K562 (cell line): Measurements from ENCODE around the gene ACOX1. TPM values are rescaled to one million over a fixed set of nuclear protein-coding genes. Genes with fewer than 3 reads are reported as not detected.

ENCODE experiments used
- ATAC-seq: fragments of 200-7000 bp; cut with Tn5 transposase; 3 replicates; pipeline ENCODE4 v1.9.1; 2020; ENCODE audit warnings: moderate library complexity
- BruUV-seq: library from RNA; stranded (reverse); fragments of 400-500 nt; replicated peaks from 2 replicates; lab custom pipeline; 2021; lab: Mats Ljungman, UMichigan
- CTCF ChIA-PET: fragments of 300-600 bp; formaldehyde crosslinking; extraction: SDS; loops from one replicate; lab custom pipeline; 2021; ENCODE audit warnings: low intra/inter-chr PET ratio; lab: Yijun Ruan, JAX
- POLR2A ChIA-PET: fragments of 300-600, 350-650 bp; sonication (Branson Sonifier 250); formaldehyde crosslinking; extraction: SDS; loops from one replicate; lab custom pipeline; 2021; ENCODE audit warnings: antibody characterized with exemption, inconsistent platforms; lab: Yijun Ruan, JAX
- DNase-seq, 4 experiments: peaks; one replicate each; pipeline versions ENCODE4 v3.0.0 to v3.0.0-alpha.2; 2011 to 2018; ENCODE audit warnings: low spot score in 3 of 4, mixed read lengths in 3 of 4; ENCODE audit errors: extremely low read depth in 1 of 4
- FAIRE-seq: peaks from 2 replicates; lab custom pipeline; 2011; peaks lifted over from hg19 to GRCh38; lab: Jason Lieb, UNC
- H2AFZ ChIP-seq: 2 replicates; pipeline ENCODE4 v1.6.0; 2011; ENCODE audit warnings: low read depth, low read length, control low read depth, inconsistent platforms
- H3K27ac ChIP-seq: fragments of 200-600 bp; 3 replicates; pipeline ENCODE4 v1.8.0; 2011; ENCODE audit warnings: low read depth, mild to moderate bottlenecking, control low read depth, inconsistent platforms, low read length, moderate library complexity, mixed read lengths; ENCODE audit errors: extremely low read depth
- H3K27me3 ChIP-seq, 2 experiments: fragments of 300-600 bp in 1 of 2; 2 replicates in 1 of 2; 3 replicates in 1 of 2; pipeline versions ENCODE4 v1.6.0 to v1.8.0; 2011; ENCODE audit warnings: inconsistent platforms in 2 of 2, low read length in 2 of 2, mild to moderate bottlenecking in 1 of 2, mixed read lengths in 1 of 2, moderate library complexity in 1 of 2; ENCODE audit not compliant: control insufficient read depth in 2 of 2, insufficient read depth in 2 of 2
- H3K36me3 ChIP-seq: fragments of 300-600 bp; 3 replicates; pipeline ENCODE4 v1.8.0; 2011; ENCODE audit warnings: mild to moderate bottlenecking, low read length, inconsistent platforms; ENCODE audit not compliant: control insufficient read depth, insufficient read depth
- H3K4me1 ChIP-seq, 2 experiments: fragments of 200-600 bp in 1 of 2; replicated peaks in 1 of 2; 2 replicates in 1 of 2; 3 replicates in 1 of 2; pipeline versions ENCODE4 v1.5.1 to v1.8.0; 2011; ENCODE audit warnings: inconsistent platforms in 2 of 2, low read length in 2 of 2, mild to moderate bottlenecking in 1 of 2, mixed read lengths in 1 of 2, moderate library complexity in 1 of 2; ENCODE audit not compliant: control insufficient read depth in 2 of 2, insufficient read depth in 2 of 2
- H3K4me2 ChIP-seq: 2 replicates; pipeline ENCODE4 v1.6.1; 2011; ENCODE audit warnings: low read length, control low read depth, inconsistent platforms, mixed read lengths; ENCODE audit not compliant: insufficient read depth
- H3K4me3 ChIP-seq: fragments of 200-600 bp; sonication (generic), shearing (Covaris generic); 2 replicates; pipeline ENCODE4 v1.5.1; 2016; ENCODE audit warnings: control low read depth, inconsistent platforms
- H3K79me2 ChIP-seq: fragments of 200-600 bp; 3 replicates; pipeline ENCODE4 v1.8.0; 2011; ENCODE audit warnings: low read length, inconsistent platforms; ENCODE audit not compliant: control insufficient read depth, insufficient read depth
- H3K9ac ChIP-seq, 2 experiments: 2 replicates each; pipeline versions ENCODE4 v1.6.0 to v1.6.1; 2011; ENCODE audit warnings: low read depth in 2 of 2, low read length in 2 of 2, control low read depth in 1 of 2, inconsistent platforms in 1 of 2, mild to moderate bottlenecking in 1 of 2, mixed read lengths in 1 of 2; ENCODE audit not compliant: insufficient read depth in 1 of 2
- H3K9me1 ChIP-seq: one replicate; pipeline ENCODE4 v1.6.0; 2011; ENCODE audit warnings: inconsistent platforms, mild to moderate bottlenecking, low read length, moderate library complexity; ENCODE audit not compliant: control insufficient read depth, insufficient read depth
- H3K9me3 ChIP-seq: replicated peaks from 2 replicates; pipeline ENCODE4 v1.5.1; 2011; ENCODE audit warnings: low read depth, low read length, inconsistent platforms; ENCODE audit not compliant: control insufficient read depth, insufficient read depth
- H4K20me1 ChIP-seq: replicated peaks from 2 replicates; pipeline ENCODE4 v1.6.1; 2011; ENCODE audit warnings: low read length, inconsistent platforms, mixed read lengths; ENCODE audit not compliant: control insufficient read depth, insufficient read depth
- WGBS: fragments of 100-300 bp; shearing (Covaris generic); methylation state at CpG from one replicate; pipeline ENCODE4 v1.1.6; 2016; ENCODE audit warnings: low coverage, mixed read lengths; ENCODE audit not compliant: insufficient coverage; ENCODE audit errors: missing lambda C conversion rate; 5-methylcytosine and 5-hydroxymethylcytosine counted together
- in situ Hi-C: fragments of 300-500 bp; cut with MboI; formaldehyde crosslinking; loops from 4 replicates; pipeline ENCODE4 v1.15.0; 2018; ENCODE audit warnings: inconsistent platforms, mixed read lengths
- intact Hi-C: fragments of 100-400 bp; cut with micrococcal nuclease; formaldehyde crosslinking; loops from 2 replicates; pipeline ENCODE4 v1.14.2; 2022
- polyA plus RNA-seq, 8 experiments: library from polyadenylated mRNA; depleted of rRNA in 4 of 8; stranded (reverse) in 5 of 8; unstranded in 3 of 8; fragments of >200 nt; fragmentation: Nextera tagmentation in 2 of 8; fragmentation: Illumina TruSeq in 1 of 8; extraction: Ambion mirVana in 2 of 8; extraction: Trizol in 1 of 8; gene quantifications; 2 replicates each; pipeline versions ENCODE4 v1.2.1 to v1.2.3, GENCODE V29; 2011 to 2014; ENCODE audit warnings: inconsistent platforms in 1 of 8, missing spikeins in 1 of 8
- total RNA-seq, 7 experiments: library from RNA; depleted of rRNA in 6 of 7; stranded (reverse); fragments of >200 nt in 6 of 7; fragmentation: Illumina TruSeq in 2 of 7; extraction: Trizol in 2 of 7; gene quantifications; 2 replicates each; pipeline versions ENCODE4 v1.2.1 to v1.2.3, GENCODE V29; 2011 to 2021; ENCODE audit warnings: low replicate concordance in 1 of 7
- TF ChIP-seq, protein P1 (sequence below): fragments of 450-650 bp; formaldehyde crosslinking; conservative IDR thresholded peaks from 2 replicates; pipeline ENCODE4 v1.4.0; 2022; ENCODE audit warnings: mild to moderate bottlenecking, missing genetic modification characterization
- TF ChIP-seq, protein P2 (sequence below): fragments of 450-650 bp; IDR thresholded peaks from 2 replicates; pipeline ENCODE4 v1.6.1; 2016; ENCODE audit warnings: mild to moderate bottlenecking

Gene ACOX1
- total and polyA plus RNA-seq, 9 of the 15 experiments (the other 6 are each of a cell fraction or from before 2014, with no cell fraction given), result 7.8 to 24.1 (median 14.5) TPM

DNA sequence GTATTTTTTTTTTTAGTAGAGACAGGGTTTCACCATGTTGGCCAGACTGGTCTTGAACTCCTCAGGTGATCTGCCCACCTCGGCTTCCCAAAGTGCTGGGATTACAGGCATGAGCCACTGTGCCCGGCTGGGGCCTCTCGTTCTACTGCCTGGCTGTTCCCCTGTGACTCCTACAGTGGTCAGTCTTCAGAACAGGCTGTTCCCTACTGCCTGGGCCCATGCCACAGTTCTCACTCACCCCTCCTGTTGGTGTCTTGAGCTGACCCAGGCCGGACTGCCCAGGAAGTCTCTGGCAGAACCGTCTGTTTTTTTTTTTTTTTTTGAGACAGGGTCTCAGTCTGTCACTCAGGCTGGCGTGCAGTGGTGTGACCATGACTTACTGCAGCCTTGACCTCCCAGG lies 24.9 kb upstream of the ACOX1 start:
- WGBS, result 73% methylated on average over 5 of the region's 6 CpGs
- H3K79me2 ChIP-seq, result no peaks in the 10 kb centered on the region
- in situ Hi-C loops (loop anchor here (10.0 kb wide), 1 partner anchor 229 kb away; a partner anchor contains a TSS), intact Hi-C loops (loop anchor here (10.0 kb wide), 1 partner anchor 249 kb away; no protein-coding TSS in a partner anchor)
- TF ChIP-seq, protein P1, sequence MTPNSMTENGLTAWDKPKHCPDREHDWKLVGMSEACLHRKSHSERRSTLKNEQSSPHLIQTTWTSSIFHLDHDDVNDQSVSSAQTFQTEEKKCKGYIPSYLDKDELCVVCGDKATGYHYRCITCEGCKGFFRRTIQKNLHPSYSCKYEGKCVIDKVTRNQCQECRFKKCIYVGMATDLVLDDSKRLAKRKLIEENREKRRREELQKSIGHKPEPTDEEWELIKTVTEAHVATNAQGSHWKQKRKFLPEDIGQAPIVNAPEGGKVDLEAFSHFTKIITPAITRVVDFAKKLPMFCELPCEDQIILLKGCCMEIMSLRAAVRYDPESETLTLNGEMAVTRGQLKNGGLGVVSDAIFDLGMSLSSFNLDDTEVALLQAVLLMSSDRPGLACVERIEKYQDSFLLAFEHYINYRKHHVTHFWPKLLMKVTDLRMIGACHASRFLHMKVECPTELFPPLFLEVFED, result no peak
- TF ChIP-seq, protein P2, sequence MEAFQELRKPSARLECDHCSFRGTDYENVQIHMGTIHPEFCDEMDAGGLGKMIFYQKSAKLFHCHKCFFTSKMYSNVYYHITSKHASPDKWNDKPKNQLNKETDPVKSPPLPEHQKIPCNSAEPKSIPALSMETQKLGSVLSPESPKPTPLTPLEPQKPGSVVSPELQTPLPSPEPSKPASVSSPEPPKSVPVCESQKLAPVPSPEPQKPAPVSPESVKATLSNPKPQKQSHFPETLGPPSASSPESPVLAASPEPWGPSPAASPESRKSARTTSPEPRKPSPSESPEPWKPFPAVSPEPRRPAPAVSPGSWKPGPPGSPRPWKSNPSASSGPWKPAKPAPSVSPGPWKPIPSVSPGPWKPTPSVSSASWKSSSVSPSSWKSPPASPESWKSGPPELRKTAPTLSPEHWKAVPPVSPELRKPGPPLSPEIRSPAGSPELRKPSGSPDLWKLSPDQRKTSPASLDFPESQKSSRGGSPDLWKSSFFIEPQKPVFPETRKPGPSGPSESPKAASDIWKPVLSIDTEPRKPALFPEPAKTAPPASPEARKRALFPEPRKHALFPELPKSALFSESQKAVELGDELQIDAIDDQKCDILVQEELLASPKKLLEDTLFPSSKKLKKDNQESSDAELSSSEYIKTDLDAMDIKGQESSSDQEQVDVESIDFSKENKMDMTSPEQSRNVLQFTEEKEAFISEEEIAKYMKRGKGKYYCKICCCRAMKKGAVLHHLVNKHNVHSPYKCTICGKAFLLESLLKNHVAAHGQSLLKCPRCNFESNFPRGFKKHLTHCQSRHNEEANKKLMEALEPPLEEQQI, result no peak
- no peak for ATAC-seq
- no peak for DNase-seq
- H3K9me3 ChIP-seq, result no peaks in the 10 kb centered on the region
- H3K4me2 ChIP-seq, result no peak overlapping the region
- POLR2A ChIA-PET, result interaction anchor here (0.7 to 1.1 kb wide), 2 partner anchors 270 to 317 kb away, joined by 3 to 4 read pairs; no protein-coding TSS in a partner anchor
- no peak for FAIRE-seq
- H3K4me1 ChIP-seq, result peaks cover 2 to 38% of the 10 kb centered on the region in 2 experiments; a peak in 4 of 5 replicates
- H3K36me3 ChIP-seq, result peaks cover 16% of the 10 kb centered on the region; the same call in 2 of the 3 replicates
- H4K20me1 ChIP-seq, result no peaks in the 10 kb centered on the region
- BruUV-seq, result no TSS peak
- peaks cover 17 to 18% of the 10 kb centered on the region in 2 experiments for H3K27me3 ChIP-seq
- no peak overlapping the region for H3K4me3 ChIP-seq
- H3K9me1 ChIP-seq, result no peaks in the 10 kb centered on the region
- H3K27ac ChIP-seq, result no peak overlapping the region
- CTCF ChIA-PET, result interaction anchor here (3.7 kb wide), 1 partner anchor 98 kb away, joined by 47 read pairs; the partner anchor contains the start of gene MRPL38
- no peak overlapping the region for H2AFZ ChIP-seq
- 0 out of 4 replicates have a peak overlapping the region, but pooled peaks of 1 of the 2 experiments have one; percentile 20 for H3K9ac ChIP-seq
